ENCODE measurements around the gene TIMP4.

TIMP4 gene

GRCh38 chr3:12185172-12185710 lies 26.5 kb upstream of the TIMP4 start:
- DNase-seq, result no peak

- DNase-seq, result no peak
Measured at GRCh38 chr3:12184541-12184940, 25.8 kb upstream of the TIMP4 start.

GRCh38 chr3:12182687-12183441 lies 24.2 kb upstream of the TIMP4 start:
- DNase-seq, result no peak

GRCh38 chr3:12181806-12182205 lies 23.1 kb upstream of the TIMP4 start:
- DNase-seq, result no peak

- DNase-seq, result no peak
Measured at GRCh38 chr3:12181301-12181700, 22.6 kb upstream of the TIMP4 start.

- no peak for DNase-seq
Measured at GRCh38 chr3:12180631-12181030, 21.9 kb upstream of the TIMP4 start.

GRCh38 chr3:12180218-12180617 lies 21.5 kb upstream of the TIMP4 start:
- DNase-seq, result peak; percentile 84

- DNase-seq, result no peak
Measured at GRCh38 chr3:12179441-12179840, 20.7 kb upstream of the TIMP4 start.

GRCh38 chr3:12178091-12178820 lies 19.5 kb upstream of the TIMP4 start:
- DNase-seq, result peak; percentile 67

- DNase-seq, result no peak
Measured at GRCh38 chr3:12177126-12177525, 18.4 kb upstream of the TIMP4 start.

GRCh38 chr3:12175844-12176453 lies 17.2 kb upstream of the TIMP4 start:
- peak; percentile 26 for DNase-seq

GRCh38 chr3:12175137-12175593 lies 16.5 kb upstream of the TIMP4 start:
- DNase-seq, result peak; percentile 53

GRCh38 chr3:12170207-12170606 lies 11.5 kb upstream of the TIMP4 start:
- DNase-seq, result peak; percentile 43

- DNase-seq, result no peak
Measured at GRCh38 chr3:12165909-12166308, 7.2 kb upstream of the TIMP4 start.

- DNase-seq, result peak; percentile 28
Measured at GRCh38 chr3:12159227-12159601, 502 bp upstream of the TIMP4 start.

- no peak for DNase-seq
Measured at GRCh38 chr3:12157026-12157425, 1.7 kb downstream of the TIMP4 start.

GRCh38 chr3:12155828-12156227 lies 2.9 kb downstream of the TIMP4 start:
- peak; percentile 43 for DNase-seq

GRCh38 chr3:12155264-12155663 lies 3.4 kb downstream of the TIMP4 start:
- no peak for DNase-seq

- no peak for DNase-seq
Measured at GRCh38 chr3:12154151-12154550, 4.6 kb downstream of the TIMP4 start.

- DNase-seq, result no peak
Measured at GRCh38 chr3:12150112-12150511, 8.6 kb downstream of the TIMP4 start.

GRCh38 chr3:12149029-12149428 lies 9.7 kb downstream of the TIMP4 start:
- no peak for DNase-seq

GRCh38 chr3:12148183-12148940 lies 10.3 kb downstream of the TIMP4 start:
- no peak for DNase-seq

Measured in fibroblast of skin of right quadriceps (primary cell).